Posterior cingulate gyrus (tissue), 11 donors: ENCODE results near the gene OSBPL2.

Experiments used
- DNase-seq, 10 donors: peaks; one replicate each; pipeline versions ENCODE4 v3.0.0 to v3.0.0-alpha.2; 2020 to 2021; ENCODE audit warnings: mixed read lengths in 3 of 10
- intact Hi-C: fragments of 100-400 bp; cut with DNase I; formaldehyde crosslinking; loops from one replicate; pipeline ENCODE4 v1.15.1; 2023

Gene OSBPL2

GRCh38 chr20:62272200-62272599 lies 33.9 kb downstream of the OSBPL2 start:
- peak in 1 of 10 donors; percentile 70 for DNase-seq
- intact Hi-C loops = no loop called here

- DNase-seq = peak in 1 of 10 donors; percentile 79
- intact Hi-C loops = no loop called here
These were observed 35.1 kb downstream of the OSBPL2 start for GRCh38 chr20:62273416-62273815.

- peak in 8 of 10 donors; percentile 66 to 98 (median 80) for DNase-seq
- intact Hi-C loops = no loop called here
These were observed 36.1 kb downstream of the OSBPL2 start for GRCh38 chr20:62274332-62274950.

- intact Hi-C loops = no loop called here
- DNase-seq = peak in 1 of 10 donors; percentile 45
These were observed 36.9 kb downstream of the OSBPL2 start for GRCh38 chr20:62275219-62275618.

- intact Hi-C loops = no loop called here
- peak in 8 of 10 donors; percentile 19 to 89 (median 41) for DNase-seq
These were observed 38.1 kb downstream of the OSBPL2 start for GRCh38 chr20:62276439-62276838.

- intact Hi-C loops = no loop called here
- DNase-seq = peak in 1 of 10 donors; percentile 86
These were observed 38.9 kb downstream of the OSBPL2 start for GRCh38 chr20:62277253-62277652.

GRCh38 chr20:62280303-62280702 lies 42.0 kb downstream of the OSBPL2 start:
- DNase-seq = peak in 1 of 10 donors; percentile 10
- intact Hi-C loops = no loop called here

- intact Hi-C loops = no loop called here
These were observed 43.0 kb downstream of the OSBPL2 start for GRCh38 chr20:62281161-62281933.

GRCh38 chr20:62282103-62282502 lies 43.8 kb downstream of the OSBPL2 start:
- DNase-seq = peak in 1 of 10 donors; percentile 3
- intact Hi-C loops = no loop called here

More at GRCh38 chr20:62281161-62281933, 43.0 kb downstream of the OSBPL2 start:
- no peak for DNase-seq

- peak in 1 of 10 donors; percentile 66 for DNase-seq
- intact Hi-C loops = no loop called here
These were observed 44.7 kb downstream of the OSBPL2 start for GRCh38 chr20:62282877-62283503.

- intact Hi-C loops = no loop called here
- peak in 1 of 10 donors; percentile 30 for DNase-seq
These were observed 46.1 kb downstream of the OSBPL2 start for GRCh38 chr20:62284448-62284847.

- intact Hi-C loops = no loop called here
- peak in 1 of 10 donors; percentile 76 for DNase-seq
These were observed 46.8 kb downstream of the OSBPL2 start for GRCh38 chr20:62285151-62285550.

GRCh38 chr20:62285722-62286121 lies 47.4 kb downstream of the OSBPL2 start:
- peak in 1 of 10 donors; percentile 71 for DNase-seq
- intact Hi-C loops = no loop called here

- peak in 1 of 10 donors; percentile 81 for DNase-seq
- intact Hi-C loops = no loop called here
These were observed 48.3 kb downstream of the OSBPL2 start for GRCh38 chr20:62286493-62287064.

GRCh38 chr20:62287129-62287528 lies 48.8 kb downstream of the OSBPL2 start:
- intact Hi-C loops = no loop called here
- DNase-seq = no peak

- intact Hi-C loops = no loop called here
- peak in 1 of 10 donors; percentile 19 for DNase-seq
These were observed 49.6 kb downstream of the OSBPL2 start for GRCh38 chr20:62287759-62288534.

- peak in 1 of 10 donors; percentile 55 for DNase-seq
- intact Hi-C loops = no loop called here
These were observed 50.3 kb downstream of the OSBPL2 start for GRCh38 chr20:62288535-62289105.

GRCh38 chr20:62289131-62289530 lies 50.8 kb downstream of the OSBPL2 start:
- intact Hi-C loops = no loop called here
- DNase-seq = peak in 1 of 10 donors; percentile 61

GRCh38 chr20:62289898-62290297 lies 51.6 kb downstream of the OSBPL2 start:
- intact Hi-C loops = no loop called here
- DNase-seq = peak in 1 of 10 donors; percentile 33
